HG03571 (cell line): Measurements from ENCODE around the gene PYGB.
"Not testable (repeated sequence)": the region's sequence is repeated elsewhere in the genome, so short reads cannot be mapped to it uniquely, and the experiment has no call there.

Experiments
- ATAC-seq: cut with Tn5 transposase; IDR thresholded peaks from one replicate; pipeline ENCODE4 v1.9.1; 2021; ENCODE audit not compliant: unreplicated experiment

PYGB gene

GRCh38 chr20:25325997-25326396 lies 78.1 kb downstream of the PYGB start:
- no peak for ATAC-seq

GRCh38 chr20:25327521-25328235 lies 79.8 kb downstream of the PYGB start:
- ATAC-seq, result no peak

- ATAC-seq, result no peak
Measured at GRCh38 chr20:25328954-25329498, 81.1 kb downstream of the PYGB start.

GRCh38 chr20:25334972-25335371 lies 87.1 kb downstream of the PYGB start:
- ATAC-seq, result not testable (repeated sequence)

- ATAC-seq, result no peak
Measured at GRCh38 chr20:25336561-25337422, 88.9 kb downstream of the PYGB start.

GRCh38 chr20:25338112-25339023 lies 90.5 kb downstream of the PYGB start:
- ATAC-seq, result no peak

GRCh38 chr20:25339608-25340007 lies 91.7 kb downstream of the PYGB start:
- no peak for ATAC-seq

- no peak for ATAC-seq
Measured at GRCh38 chr20:25340380-25340779, 92.5 kb downstream of the PYGB start.

GRCh38 chr20:25341716-25342680 lies 94.1 kb downstream of the PYGB start:
- ATAC-seq, result no peak

- no peak for ATAC-seq
Measured at GRCh38 chr20:25344634-25345033, 96.7 kb downstream of the PYGB start.

- no peak for ATAC-seq
Measured at GRCh38 chr20:25345721-25346120, 97.8 kb downstream of the PYGB start.

GRCh38 chr20:25346349-25346748 lies 98.5 kb downstream of the PYGB start:
- no peak for ATAC-seq
